GM18858 (cell line): Measurements from ENCODE around the gene GFAP.

Experiments used
- ATAC-seq: cut with Tn5 transposase; IDR thresholded peaks from one replicate; pipeline ENCODE4 v1.9.1; 2021; ENCODE audit not compliant: unreplicated experiment

The GFAP gene

DNA sequence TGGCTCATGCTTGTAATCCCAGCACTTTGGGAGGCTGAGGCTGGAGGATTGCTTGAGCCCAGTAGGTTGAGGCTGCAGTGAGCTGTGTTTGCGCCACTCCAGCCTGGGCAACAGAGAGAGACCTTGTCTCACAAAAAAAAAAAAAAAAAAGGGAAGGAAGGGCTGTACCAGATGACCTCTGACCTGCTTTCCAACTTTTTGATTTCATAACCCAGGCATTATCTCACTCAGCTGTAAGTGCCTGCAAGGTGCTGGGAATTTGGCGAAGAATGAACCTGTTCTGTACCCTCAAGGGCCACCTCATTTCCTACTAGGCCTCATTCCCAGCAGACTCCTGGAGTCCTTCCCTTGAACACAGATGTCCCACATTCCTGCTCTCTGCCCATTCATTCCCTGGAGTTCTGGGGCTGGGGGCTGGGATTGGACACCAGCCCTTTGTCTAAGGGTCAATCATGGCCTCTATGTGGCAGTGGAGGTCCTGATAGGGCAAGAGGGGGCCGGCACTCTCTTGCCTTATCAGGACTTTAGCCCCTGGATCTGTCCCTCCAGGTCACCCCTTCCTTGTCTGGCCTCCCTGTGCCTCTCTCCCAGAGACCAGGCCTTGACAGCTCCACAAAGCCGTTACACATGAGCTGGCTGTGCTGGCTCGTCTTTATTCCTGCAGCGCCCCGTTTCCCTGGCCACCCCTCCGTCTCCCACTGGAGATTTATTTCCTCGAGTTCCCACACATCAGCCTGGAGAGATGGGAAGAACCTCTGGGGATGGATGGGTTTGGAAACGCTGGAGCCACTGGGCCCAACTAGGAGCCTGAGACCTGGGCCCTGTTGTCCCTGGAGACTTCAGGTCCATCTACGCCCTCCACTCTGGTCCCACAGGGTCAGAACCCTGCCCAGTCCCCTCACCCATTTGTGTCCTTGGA lies 821 bp upstream of the GFAP start:
- ATAC-seq = no peak

DNA sequence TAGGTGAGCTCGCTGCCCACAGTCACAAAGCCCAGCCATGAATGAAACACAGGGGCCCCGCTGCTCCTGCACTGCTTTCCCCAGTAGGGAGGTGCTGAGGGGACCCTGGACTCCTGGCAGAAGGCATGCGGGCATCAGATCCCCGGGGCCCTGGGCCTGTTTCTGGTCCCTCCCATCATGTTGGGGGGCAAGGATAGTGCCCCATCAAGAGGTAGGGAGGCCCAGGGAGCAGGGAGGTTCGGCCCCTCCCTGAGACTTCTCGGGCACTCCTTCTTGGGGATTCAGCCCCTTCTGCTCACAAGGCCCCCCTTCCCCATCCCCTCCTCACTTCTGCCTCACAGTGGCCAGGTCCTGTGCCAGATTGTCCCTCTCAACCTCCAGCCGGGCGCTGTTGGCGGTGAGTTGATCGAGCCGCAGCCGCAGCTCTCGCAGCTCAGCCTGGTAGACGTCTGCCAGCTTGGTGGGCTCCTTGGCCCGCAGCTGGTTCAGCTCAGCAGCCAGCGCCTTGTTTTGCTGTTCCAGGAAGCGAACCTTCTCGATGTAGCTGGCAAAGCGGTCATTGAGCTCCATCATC lies 515 bp downstream of the GFAP start:
- no peak for ATAC-seq

DNA sequence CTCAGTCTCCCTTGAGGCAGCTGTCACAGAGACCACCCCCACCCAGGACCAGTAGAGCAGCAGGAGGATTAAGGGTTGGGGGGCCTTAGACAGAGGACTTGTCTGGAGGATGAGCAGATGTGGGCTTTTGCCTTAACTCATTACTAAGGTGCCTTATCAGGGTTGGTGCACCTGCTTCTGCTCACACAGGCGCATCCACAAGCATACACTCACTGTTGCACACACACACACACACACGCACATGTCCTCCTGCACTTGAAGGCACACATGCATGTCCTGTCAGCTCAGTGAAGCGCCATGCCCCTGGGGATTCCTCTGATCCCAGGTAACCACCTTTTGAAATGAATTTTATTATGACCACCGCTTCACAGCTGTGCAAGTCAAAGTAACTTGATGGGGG lies 1.2 kb downstream of the GFAP start:
- ATAC-seq = no peak

DNA sequence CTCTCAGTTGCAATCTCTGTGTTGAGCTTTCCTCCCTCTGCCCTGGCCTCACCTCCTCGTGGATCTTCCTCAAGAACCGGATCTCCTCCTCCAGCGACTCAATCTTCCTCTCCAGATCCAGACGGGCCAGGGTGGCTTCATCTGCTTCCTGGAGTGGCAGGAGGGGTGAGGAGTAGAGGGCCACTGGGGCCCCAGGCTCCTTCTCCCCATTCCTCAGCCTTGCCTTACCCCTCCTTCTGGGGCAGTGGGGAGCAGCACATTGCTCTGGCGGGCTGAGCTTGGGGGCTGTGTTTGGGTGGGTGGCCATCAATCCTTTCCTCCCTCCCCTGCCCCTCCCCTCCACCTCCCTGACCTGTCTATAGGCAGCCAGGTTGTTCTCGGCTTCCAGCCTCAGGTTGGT lies 1.6 kb downstream of the GFAP start:
- no peak for ATAC-seq

DNA sequence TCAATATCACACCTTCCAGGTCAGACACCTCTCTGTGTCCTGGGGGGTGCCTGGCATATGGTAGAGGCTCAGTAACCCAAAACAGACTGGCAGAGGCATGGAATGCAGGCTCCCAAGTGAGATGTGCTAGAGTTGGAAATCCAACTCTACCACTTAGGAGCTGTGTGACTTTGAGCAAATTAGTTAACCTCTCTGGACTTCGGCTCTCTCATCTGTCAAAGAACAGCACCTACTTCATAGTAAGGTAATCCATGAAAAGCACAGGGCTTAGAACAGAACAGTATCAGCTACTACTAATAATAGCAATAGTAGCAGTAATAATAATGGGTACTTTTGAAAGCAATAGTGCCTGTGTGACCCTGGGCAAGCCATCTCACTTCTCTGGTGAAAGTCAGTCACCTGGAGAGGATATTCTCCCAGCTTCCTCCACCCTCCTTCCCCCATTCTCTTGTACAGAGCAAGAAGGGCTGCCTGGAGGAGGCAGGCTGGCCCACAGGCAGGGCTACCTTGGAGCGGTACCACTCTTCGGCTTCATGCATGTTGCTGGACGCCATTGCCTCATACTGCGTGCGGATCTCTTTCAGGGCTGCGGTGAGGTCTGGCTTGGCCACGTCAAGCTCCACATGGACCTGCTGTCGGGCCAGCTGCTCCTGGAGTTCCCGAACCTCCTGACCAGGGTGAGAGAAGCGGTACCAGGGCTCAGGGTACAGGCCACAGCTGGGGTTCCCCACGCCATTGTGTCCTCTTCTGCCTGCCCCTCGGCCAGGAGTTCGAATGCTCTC lies 2.3 kb downstream of the GFAP start:
- no peak for ATAC-seq

DNA sequence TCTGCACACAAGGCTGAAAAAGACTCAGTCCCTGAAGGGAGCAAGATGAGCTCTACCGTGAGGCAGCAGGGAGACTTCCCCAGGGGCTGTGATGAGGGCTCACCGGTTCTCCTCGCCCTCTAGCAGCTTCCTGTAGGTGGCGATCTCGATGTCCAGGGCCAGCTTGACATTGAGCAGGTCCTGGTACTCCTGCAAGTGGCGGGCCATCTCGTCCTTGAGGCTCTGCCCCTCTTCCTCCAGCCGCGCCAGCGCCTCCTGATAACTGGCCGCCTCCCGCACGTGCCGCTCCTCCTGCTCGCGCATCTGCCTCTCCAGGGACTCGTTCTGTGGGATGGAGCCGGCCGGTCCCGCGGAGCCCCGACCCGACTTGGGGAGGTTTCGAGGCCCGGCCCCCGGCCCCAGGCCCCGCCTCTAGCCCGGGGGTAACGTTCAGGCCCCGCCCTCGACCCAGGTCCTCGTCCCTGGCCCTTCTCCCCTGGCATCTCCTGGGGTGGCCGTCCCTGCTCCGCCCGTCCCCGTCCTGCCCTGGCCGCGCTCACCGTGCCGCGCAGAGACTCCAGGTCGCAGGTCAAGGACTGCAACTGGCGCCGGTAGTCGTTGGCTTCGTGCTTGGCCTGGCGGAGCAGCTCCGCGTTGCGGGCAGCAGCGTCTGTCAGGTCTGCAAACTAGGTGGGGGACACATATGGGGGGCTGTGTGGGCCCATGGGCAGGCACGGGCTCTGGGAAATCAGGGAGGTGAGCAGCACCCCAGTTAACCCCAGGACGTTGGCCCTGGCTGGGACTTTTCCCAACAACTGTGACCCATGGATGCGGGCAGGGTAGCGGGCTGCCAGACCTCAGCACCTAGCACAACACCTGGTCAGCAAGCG lies 3.9 kb downstream of the GFAP start:
- ATAC-seq = no peak

DNA sequence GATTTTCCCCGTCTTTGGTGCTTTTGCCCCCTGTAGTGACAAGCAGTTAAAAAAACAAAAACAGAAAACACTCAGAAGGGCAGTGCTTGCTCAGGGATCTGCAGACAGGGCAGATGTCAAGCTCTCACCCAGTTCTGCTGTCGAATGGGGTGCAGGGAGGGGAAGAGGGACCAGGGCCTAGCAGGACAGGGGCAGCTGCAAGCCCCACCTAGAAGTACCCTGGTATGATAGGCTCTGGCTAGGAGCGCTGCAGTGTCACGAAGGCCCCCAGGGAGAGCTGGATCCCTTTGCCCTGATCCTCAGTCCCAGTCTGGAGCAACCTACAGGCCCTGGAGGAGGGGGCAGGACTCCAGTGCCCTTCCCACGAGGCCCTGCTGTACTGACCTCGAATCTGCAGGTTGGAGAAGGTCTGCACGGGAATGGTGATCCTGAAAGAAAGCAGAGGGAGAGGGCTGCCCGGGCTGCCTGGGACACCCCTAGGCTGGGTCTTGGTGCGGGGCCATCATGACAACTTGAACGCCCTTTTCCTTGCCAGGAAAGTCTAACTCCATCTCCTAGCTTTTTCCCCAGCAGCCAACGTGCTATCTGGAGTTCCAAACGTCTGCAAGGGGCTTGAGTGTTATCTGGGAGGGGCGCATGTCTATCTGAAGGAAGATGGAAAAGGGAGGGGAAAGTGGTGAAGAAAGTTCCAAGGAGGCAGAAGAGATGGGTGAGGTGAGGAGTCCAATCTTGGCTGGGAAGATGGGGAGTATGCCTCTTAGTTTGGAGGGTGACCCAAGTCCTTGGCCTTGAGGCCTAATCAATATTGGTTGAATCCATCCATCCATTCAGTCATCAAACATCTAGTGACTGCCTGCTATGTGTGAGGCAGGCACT lies 4.8 kb downstream of the GFAP start:
- ATAC-seq = no peak

DNA sequence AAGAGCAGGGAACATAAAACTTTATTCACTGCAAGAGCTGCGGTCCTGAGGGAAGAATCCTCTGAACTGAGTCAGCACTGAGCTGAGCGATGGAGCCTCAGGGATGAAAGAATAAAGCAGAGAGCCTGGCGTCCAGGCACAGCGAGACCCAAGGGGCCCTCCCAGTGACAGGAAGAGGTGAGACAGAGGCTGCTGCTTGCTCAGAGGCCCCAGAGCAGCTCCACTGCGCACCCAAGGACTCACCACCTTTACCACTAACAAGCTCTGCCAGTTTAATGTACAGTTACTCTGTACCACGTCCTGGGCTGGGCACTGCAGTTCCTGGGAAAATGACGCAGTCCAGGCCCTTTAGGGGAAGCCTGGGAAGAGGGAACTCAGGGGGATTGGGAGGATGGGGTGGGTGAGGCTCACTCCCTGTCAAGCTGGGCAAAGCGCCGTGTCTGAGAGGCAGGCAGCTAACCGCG lies 5.6 kb downstream of the GFAP start:
- ATAC-seq = no peak

DNA sequence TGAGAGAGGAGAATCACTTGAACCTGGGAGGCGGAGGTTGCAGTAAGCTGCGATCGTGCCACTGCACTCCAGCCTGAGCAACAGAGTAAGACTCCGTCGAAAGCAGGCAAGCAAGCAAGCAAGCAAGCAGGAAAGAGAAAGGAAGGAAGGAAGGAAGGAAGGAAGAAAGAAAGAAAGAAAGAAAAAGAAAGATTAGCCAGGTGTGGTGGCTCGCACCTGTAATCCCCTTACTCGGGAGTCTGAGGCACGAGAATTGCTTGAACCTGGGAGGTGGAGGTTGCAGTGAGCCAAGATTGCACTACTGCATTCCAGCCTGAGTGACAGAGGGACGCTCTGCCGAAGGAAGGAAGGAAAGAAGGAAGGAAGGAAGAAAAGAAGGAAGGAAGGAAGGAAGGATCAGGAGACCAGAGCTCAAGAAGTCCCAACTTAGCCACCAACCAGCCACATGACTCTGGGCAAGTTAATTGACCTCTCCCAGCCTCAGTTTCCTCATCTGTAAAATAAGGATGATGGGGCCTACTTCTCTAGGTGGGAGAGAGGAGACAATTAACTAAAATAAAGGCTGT lies 6.5 kb downstream of the GFAP start:
- no peak for ATAC-seq

DNA sequence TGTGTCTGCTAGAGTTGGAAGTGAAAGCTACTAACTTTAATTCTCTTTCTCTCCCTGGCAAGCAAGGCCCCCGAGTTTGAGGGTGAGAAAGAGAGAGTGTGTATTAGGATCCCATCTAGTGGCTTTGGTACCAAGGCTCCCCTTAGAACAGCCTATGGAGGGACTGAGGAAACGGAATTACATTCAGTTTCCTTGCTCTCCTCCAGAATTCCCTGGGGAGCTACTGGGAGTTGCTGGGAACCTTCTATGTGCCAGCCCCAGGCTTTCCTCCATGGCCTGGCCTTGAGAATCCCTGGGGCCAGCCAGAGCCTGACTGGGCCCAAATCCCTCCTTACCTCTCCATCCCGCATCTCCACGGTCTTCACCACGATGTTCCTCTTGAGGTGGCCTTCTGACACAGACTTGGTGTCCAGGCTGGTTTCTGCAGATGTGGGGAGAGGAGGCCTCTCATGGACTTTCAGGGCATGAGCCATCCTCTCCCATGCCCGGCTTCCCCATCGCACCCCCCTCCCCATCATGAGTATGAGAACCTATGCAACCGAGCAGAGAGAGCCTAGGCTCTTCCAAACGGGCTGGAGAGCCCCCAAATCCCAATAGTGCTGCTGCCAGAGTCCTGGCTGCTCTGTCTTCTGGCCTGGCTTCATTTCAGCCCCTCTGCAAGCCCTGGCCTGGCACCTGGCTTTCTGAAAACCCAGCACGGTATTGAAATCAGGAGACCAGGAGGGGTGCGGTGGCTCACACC lies 7.4 kb downstream of the GFAP start:
- ATAC-seq = no peak

DNA sequence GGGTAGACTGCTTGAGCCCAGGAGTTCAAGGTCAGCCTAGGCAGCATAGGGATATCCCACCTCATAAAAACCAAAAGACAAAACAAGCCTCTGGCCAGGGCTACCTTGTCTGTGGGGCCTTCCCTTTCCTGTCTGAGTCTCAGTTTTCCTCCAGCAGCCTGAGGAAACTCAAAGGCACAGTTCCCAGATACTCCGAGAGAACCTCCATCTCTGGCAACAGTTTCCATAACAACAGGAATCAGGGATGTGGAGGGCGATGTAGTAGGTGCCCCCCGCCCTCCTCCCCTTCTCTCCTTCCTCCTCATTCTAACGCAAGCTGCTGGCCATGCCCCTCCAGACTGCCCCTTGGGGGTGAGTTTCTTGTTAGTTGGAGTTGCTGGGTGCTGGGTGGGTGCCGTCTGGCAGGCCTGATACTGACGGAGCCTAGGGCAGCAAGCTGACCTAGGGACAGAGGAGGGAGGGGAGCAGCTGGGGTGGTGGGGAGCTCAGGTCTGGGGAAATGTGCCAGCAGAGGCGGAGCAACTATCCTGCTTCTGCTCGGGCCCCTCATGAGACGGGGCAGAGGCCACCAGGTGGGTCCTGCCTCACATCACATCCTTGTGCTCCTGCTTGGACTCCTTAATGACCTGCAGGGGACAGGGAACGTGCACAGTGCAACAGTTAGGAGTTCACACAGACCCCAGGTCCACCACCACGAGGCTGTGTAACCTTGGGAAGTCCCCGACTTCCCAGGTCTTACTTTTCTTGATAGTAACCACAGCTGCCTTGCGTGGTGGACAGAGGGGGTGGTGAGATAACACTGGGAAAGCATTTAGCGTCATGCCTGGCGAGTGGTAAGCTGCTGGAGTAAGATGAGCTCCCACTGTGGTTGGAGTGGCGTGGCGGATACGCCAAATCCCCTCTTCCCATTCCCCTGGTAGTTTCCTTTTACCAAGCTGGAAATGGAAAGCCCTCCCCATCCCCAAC lies 8.3 kb downstream of the GFAP start:
- no peak for ATAC-seq

DNA sequence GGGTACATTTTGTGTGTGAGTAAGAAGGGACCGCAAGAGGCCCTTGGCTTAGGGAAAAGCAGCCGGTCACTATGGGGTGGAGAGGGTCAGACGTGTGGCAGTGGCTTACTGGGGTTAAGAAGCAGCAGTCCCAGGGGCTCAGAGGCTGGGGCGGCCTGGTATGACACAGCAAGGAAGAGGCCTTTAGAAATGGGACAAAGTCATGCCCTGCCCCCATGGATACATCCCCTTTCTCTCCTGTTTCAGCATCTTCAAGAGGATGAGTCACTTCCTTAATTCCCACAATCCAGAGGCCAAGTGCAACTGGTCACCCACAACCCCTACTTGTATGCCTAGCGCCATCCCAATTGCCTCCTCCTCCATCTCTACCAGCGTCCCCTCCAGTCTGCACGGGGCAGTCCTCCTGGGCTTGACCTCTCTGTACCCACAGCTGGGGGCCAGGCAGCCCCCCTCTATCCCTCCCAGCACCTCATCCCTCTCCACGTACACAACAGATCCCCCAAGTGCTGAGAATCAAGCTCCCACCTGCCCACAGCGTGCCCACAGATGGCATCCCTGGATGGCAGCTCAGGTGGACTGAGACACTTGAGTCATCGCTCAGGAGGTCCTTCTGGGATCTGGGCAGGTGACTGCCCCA lies 9.2 kb downstream of the GFAP start:
- no peak for ATAC-seq

DNA sequence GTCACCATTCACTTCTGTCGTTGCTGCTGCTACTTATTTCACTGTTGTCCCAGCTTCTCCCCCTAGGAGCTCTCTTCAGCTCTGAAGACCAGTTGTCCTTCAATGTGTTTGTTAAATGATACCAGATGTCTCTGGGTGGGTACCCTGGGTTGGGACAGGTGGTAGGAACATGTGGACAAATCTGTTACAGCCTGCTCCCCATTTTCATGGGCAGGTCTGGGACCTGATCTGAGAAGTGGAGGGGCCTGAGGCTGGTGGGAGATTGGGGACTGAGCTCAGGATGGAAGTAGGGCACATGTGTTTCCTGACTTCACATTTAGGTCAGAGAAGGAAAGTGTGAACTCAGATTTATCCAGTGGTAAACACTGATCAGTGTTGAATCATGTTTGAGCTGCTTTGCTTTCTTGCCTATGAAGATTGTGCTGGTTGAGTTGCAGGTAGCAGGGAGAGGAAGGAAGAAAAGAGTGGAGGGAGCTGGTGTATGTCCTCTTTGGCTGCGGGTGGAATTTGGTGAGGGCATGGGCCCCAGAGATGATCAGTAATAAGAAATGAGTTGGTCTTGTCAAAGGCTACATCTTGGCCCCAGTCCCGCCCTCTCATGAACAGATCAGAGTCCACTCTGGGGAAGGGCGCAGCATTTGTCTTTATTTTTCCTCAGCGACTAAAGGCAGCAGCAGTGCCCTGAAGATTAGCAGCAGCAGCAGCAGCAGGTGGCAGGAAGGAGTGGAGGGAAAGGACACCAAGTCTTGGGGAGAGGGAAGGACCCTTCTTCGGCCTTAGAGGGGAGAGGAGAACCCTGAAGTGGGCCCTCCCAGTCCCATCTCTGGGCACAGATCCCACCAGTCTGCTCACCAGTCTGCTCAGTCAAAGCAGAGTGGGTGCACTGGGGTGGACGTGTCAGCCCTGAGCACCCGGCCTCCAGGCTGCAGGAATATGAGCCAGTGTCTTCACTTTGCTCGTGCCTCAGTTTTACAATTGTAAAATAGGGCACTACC lies 10.0 kb downstream of the GFAP start:
- ATAC-seq = no peak

DNA sequence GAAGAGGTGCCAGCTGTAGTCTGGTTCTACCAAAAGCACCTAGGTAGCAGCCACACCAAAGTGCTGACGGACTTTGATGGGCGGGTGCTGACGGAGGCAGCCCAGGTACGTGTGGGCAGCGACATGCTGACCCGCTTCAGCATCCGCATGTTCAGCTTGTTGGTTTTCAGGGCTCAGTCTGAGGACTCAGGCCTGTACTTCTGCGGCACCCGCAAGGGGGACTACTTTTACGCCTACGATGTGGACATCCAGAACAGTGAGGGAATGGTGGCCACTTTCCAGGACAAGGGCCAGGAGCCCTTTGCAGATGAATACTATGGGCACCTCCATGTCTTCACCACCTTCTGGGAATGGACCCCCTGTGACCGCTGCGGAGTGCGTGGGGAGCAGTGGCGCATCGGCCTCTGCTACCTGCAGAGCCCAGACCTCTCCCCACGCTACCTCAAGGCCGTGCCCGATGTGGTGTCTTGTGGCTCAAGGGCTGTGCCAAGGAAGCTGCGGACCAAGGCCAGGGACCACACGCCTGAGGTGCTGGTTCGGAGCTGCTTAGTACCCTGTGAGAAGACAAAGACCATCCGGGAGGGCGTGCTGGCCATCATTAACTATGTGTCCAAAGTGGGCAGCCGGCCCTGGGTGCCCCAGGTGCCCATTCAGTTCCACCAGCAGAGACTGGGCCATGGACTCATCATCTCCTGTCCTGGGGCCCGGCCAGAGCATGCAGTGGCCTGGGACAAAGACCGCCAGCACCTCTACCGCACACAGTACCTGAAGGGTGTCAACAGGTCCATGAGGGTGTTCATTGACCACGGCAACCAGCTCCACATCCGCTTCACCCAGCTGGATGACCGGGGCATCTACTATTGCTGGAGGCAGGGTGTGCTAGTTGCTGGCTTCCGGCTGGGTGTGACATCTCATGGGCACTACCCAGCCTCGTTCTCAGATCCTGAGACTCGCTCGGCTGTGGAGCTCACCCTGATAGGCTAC lies 11.0 kb downstream of the GFAP start:
- no peak for ATAC-seq
